Vagina (tissue), 2 donors: Measurements from ENCODE around the gene GBP4. TPM values are rescaled to one million over a fixed set of nuclear protein-coding genes. Genes with fewer than 3 reads are reported as not detected.

ENCODE experiments used
- DNase-seq, 2 donors: peaks; one replicate each; pipeline ENCODE4 v3.0.0-alpha.2; 2017; ENCODE audit errors: extremely low spot score in 2 of 2
- H3K27ac ChIP-seq: fragments of 200-600 bp; sonication (generic); one replicate; pipeline ENCODE4 v1.5.1; 2019
- H3K27me3 ChIP-seq: fragments of 200-600 bp; sonication (generic); one replicate; pipeline ENCODE4 v1.5.1; 2019
- H3K36me3 ChIP-seq, 2 donors: fragments of 200-600 bp; sonication (generic); one replicate each; pipeline ENCODE4 v1.5.1; 2017 to 2019
- H3K4me1 ChIP-seq: fragments of 200-600 bp; sonication (generic); one replicate; pipeline ENCODE4 v1.5.1; 2019
- H3K4me3 ChIP-seq, 2 donors: fragments of 200-600 bp; sonication (generic); 1 replicate in 1 of 2; 2 replicates in 1 of 2; pipeline ENCODE4 v1.5.1; 2016 to 2019
- H3K9me3 ChIP-seq: fragments of 200-600 bp; sonication (generic); one replicate; pipeline ENCODE4 v1.5.1; 2019
- CTCF ChIP-seq, 3 experiments: fragments of 450-650 bp in 2 of 3; fragments of 200-600 bp in 1 of 3; sonication (generic) in 1 of 3; IDR thresholded peaks; one replicate each; pipeline ENCODE4 v1.5.1; 2017 to 2019; ENCODE audit warnings: antibody characterized with exemption in 3 of 3, mild to moderate bottlenecking in 2 of 3, moderate library complexity in 2 of 3
- POLR2A ChIP-seq, 2 donors: fragments of 450-650 bp; IDR thresholded peaks; one replicate each; pipeline ENCODE4 v1.6.1; 2017; ENCODE audit warnings: antibody characterized with exemption in 2 of 2, mild to moderate bottlenecking in 2 of 2, moderate library complexity in 2 of 2
- POLR2AphosphoS5 ChIP-seq, 2 donors: sonication (generic); formaldehyde crosslinking; IDR thresholded peaks; one replicate each; pipeline ENCODE4 v1.9.0; 2017; ENCODE audit warnings: antibody characterized with exemption in 2 of 2, mild to moderate bottlenecking in 2 of 2, low read depth in 1 of 2; ENCODE audit not compliant: insufficient read depth in 1 of 2
- intact Hi-C: fragments of 100-400 bp; cut with DNase I; formaldehyde crosslinking; loops from one replicate; pipeline ENCODE4 v1.15.1; 2023
- total RNA-seq: library from RNA; depleted of rRNA; stranded (reverse); fragments of >200 nt; gene quantifications from one replicate; pipeline ENCODE4 v1.2.3, GENCODE V29; 2016

The GBP4 gene
- total RNA-seq, 1 donor from 2014 or later = 8.3 TPM

GRCh38 chr1:89146721-89147120, 52.0 kb downstream of the GBP4 start:
- Histone ChIP-seq H3K4me3 (no peak overlapping the region), H3K27ac (no peak overlapping the region), H3K27me3 (no peaks in the 10 kb centered on the region), H3K9me3 (no peaks in the 10 kb centered on the region), H3K4me1 (no peaks in the 10 kb centered on the region), H3K36me3 (no peaks in the 10 kb centered on the region)
- intact Hi-C loops = loop anchor here (1.0 kb wide), 1 partner anchor 20 kb away; the partner anchor contains the start of gene GBP2
- DNase-seq = no peak
- no peak for TF ChIP-seq POLR2A (IDR thresholded peaks at IDR 0.05)
- TF ChIP-seq CTCF (IDR thresholded peaks at IDR 0.05) = no peak
- TF ChIP-seq POLR2AphosphoS5 (IDR thresholded peaks at IDR 0.05; ENCODE audit: insufficient read depth in 1 of 2, low read depth in 1 of 2) = no peak

- H3K9me3 ChIP-seq = no peaks in the 10 kb centered on the region
- no peaks in the 10 kb centered on the region for H3K27me3 ChIP-seq
- H3K4me3 ChIP-seq = no peak overlapping the region
- no peak for DNase-seq
- TF ChIP-seq POLR2A (IDR thresholded peaks at IDR 0.05) = no peak
- no peaks in the 10 kb centered on the region for H3K4me1 ChIP-seq
- no peak overlapping the region for H3K27ac ChIP-seq
- intact Hi-C loops = no loop called here
- no peaks in the 10 kb centered on the region for H3K36me3 ChIP-seq
These were observed 55.3 kb downstream of the GBP4 start for GRCh38 chr1:89143484-89143883.

GRCh38 chr1:89142160-89142559, 56.6 kb downstream of the GBP4 start:
- Histone ChIP-seq H3K27me3 (no peaks in the 10 kb centered on the region), H3K9me3 (no peaks in the 10 kb centered on the region), H3K4me3 (no peak overlapping the region), H3K36me3 (no peaks in the 10 kb centered on the region), H3K27ac (no peak overlapping the region), H3K4me1 (no peaks in the 10 kb centered on the region)
- no peak for TF ChIP-seq POLR2AphosphoS5 (IDR thresholded peaks at IDR 0.05; ENCODE audit: insufficient read depth in 1 of 2, low read depth in 1 of 2)
- no peak for TF ChIP-seq POLR2A (IDR thresholded peaks at IDR 0.05)
- no peak for TF ChIP-seq CTCF (IDR thresholded peaks at IDR 0.05)
- no peak for DNase-seq
- intact Hi-C loops = no loop called here

GRCh38 chr1:89133747-89134146, 65.0 kb downstream of the GBP4 start:
- Histone ChIP-seq H3K27me3 (no peaks in the 10 kb centered on the region), H3K9me3 (no peaks in the 10 kb centered on the region), H3K36me3 (no peaks in the 10 kb centered on the region), H3K4me1 (peaks cover 18% of the 10 kb centered on the region), H3K4me3 (no peak overlapping the region), H3K27ac (no peak overlapping the region)
- DNase-seq = no peak
- TF ChIP-seq POLR2A (IDR thresholded peaks at IDR 0.05) (no peak), CTCF (IDR thresholded peaks at IDR 0.05) (no peak), POLR2AphosphoS5 (IDR thresholded peaks at IDR 0.05; ENCODE audit: insufficient read depth in 1 of 2, low read depth in 1 of 2) (no peak)
- intact Hi-C loops = no loop called here

Other genes starting within 250 kb of the GBP4 start
- 17.7 TPM for gene KYAT3, start 206.3 kb downstream of the GBP4 start, total RNA-seq
- gene RBMXL1, start 206.3 kb downstream of the GBP4 start, total RNA-seq = 11.5 TPM
- 6.9 TPM for gene GBP3, start 176.1 kb downstream of the GBP4 start, total RNA-seq
- gene GBP1, start 133.7 kb downstream of the GBP4 start, total RNA-seq = 17.4 TPM
- 59.4 TPM for gene GBP2, start 72.8 kb downstream of the GBP4 start, total RNA-seq
- gene GBP7, start 22.9 kb downstream of the GBP4 start, total RNA-seq = not detected
- gene GBP5, start 73.9 kb upstream of the GBP4 start, total RNA-seq = 4.2 TPM
- gene GBP6, start 165.1 kb upstream of the GBP4 start, total RNA-seq = 23.1 TPM